A673 (cell line): ENCODE results near the gene EXD2.

Source experiments
- EZH2 ChIP-seq: fragments of 200-600 bp; sonication (generic); IDR thresholded peaks from 2 replicates; pipeline ENCODE4 v1.6.1; 2017; ENCODE audit warnings: borderline replicate concordance, low read depth, mild to moderate bottlenecking, mixed read lengths, antibody characterized with exemption, low read length; ENCODE audit not compliant: poor library complexity, severe bottlenecking
- TF ChIP-seq, protein P1 (sequence below): fragments of 300-800, 200-600 bp; sonication (generic); conservative IDR thresholded peaks from 2 replicates; pipeline ENCODE4 v1.5.1; 2017; ENCODE audit warnings: low read depth, mild to moderate bottlenecking, antibody characterized with exemption, low read length, moderate library complexity, mixed read lengths

GRCh38 chr14:69289811-69290520 lies 98.7 kb downstream of the EXD2 start:
- TF ChIP-seq, protein P1, sequence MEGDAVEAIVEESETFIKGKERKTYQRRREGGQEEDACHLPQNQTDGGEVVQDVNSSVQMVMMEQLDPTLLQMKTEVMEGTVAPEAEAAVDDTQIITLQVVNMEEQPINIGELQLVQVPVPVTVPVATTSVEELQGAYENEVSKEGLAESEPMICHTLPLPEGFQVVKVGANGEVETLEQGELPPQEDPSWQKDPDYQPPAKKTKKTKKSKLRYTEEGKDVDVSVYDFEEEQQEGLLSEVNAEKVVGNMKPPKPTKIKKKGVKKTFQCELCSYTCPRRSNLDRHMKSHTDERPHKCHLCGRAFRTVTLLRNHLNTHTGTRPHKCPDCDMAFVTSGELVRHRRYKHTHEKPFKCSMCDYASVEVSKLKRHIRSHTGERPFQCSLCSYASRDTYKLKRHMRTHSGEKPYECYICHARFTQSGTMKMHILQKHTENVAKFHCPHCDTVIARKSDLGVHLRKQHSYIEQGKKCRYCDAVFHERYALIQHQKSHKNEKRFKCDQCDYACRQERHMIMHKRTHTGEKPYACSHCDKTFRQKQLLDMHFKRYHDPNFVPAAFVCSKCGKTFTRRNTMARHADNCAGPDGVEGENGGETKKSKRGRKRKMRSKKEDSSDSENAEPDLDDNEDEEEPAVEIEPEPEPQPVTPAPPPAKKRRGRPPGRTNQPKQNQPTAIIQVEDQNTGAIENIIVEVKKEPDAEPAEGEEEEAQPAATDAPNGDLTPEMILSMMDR = no peak
- no peak for TF ChIP-seq EZH2
